ENCODE measurements around the gene THRB.

DNA sequence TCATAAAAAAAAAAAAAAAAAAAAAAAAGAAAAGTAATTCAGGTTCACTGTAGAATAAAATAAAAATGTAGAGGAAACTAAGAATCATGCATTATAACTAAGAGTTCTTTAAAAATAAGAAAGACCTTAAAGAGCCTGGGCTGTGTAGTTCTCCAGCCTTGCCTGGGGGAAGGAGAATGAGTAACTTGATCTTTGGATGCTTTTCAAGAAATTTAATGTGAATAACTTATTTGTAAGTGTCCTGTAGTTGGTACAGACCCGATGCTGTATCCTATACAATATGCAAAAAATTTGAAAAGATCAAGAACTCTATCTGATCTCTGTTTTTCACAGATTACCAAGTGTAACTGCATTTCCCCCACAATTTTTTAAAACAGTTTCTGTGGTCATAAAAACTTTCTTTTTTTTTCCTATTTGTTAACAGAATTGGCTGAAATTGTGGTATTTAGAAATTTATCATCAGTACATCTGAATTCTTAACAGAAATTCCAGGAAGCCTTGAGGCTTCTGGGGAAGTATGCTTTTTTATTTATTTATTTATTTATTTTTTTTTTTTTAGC, 195.3 kb downstream of the THRB start:
- TF ChIP-seq POLR2AphosphoS5 (IDR thresholded peaks at IDR 0.05) (no peak), POLR2A (IDR thresholded peaks at IDR 0.05) (no peak)
- TF ChIP-seq, protein P1, sequence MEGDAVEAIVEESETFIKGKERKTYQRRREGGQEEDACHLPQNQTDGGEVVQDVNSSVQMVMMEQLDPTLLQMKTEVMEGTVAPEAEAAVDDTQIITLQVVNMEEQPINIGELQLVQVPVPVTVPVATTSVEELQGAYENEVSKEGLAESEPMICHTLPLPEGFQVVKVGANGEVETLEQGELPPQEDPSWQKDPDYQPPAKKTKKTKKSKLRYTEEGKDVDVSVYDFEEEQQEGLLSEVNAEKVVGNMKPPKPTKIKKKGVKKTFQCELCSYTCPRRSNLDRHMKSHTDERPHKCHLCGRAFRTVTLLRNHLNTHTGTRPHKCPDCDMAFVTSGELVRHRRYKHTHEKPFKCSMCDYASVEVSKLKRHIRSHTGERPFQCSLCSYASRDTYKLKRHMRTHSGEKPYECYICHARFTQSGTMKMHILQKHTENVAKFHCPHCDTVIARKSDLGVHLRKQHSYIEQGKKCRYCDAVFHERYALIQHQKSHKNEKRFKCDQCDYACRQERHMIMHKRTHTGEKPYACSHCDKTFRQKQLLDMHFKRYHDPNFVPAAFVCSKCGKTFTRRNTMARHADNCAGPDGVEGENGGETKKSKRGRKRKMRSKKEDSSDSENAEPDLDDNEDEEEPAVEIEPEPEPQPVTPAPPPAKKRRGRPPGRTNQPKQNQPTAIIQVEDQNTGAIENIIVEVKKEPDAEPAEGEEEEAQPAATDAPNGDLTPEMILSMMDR (IDR thresholded peaks at IDR 0.05), result no peak
